ENCODE measurements around the gene RTF2.

Gene RTF2

GRCh38 chr20:56438284-56438683, 30.1 kb upstream of the RTF2 start:
- no peak for DNase-seq

DNA sequence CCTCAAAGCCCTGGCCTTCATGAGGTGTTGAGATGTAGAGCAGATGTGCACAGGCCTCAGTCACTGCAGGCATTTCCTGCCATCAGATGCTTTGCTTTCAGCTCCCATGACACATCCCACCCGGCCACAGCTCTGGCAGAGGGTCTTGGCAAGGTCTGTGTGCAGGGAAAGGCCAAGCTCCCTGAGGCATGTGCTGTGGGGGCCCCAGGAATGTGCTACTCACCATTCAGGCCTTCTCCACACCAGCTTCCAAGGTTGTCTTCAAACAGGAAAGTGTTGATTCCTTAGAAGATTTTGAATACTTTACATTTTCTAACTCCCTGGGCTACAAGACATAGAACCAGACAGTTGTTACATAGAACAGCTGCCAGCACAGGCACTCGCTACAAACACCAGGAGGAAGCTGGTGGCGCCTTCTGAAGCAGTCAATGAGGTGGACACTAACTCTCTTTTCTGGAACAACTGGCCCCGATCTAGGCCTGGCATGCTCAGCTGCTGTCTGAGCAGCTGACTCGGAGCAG, 28.6 kb upstream of the RTF2 start:
- DNase-seq = peak in 1 of 4 experiments; percentile 21

GRCh38 chr20:56440346-56441007, 27.9 kb upstream of the RTF2 start:
- DNase-seq = no peak

DNA sequence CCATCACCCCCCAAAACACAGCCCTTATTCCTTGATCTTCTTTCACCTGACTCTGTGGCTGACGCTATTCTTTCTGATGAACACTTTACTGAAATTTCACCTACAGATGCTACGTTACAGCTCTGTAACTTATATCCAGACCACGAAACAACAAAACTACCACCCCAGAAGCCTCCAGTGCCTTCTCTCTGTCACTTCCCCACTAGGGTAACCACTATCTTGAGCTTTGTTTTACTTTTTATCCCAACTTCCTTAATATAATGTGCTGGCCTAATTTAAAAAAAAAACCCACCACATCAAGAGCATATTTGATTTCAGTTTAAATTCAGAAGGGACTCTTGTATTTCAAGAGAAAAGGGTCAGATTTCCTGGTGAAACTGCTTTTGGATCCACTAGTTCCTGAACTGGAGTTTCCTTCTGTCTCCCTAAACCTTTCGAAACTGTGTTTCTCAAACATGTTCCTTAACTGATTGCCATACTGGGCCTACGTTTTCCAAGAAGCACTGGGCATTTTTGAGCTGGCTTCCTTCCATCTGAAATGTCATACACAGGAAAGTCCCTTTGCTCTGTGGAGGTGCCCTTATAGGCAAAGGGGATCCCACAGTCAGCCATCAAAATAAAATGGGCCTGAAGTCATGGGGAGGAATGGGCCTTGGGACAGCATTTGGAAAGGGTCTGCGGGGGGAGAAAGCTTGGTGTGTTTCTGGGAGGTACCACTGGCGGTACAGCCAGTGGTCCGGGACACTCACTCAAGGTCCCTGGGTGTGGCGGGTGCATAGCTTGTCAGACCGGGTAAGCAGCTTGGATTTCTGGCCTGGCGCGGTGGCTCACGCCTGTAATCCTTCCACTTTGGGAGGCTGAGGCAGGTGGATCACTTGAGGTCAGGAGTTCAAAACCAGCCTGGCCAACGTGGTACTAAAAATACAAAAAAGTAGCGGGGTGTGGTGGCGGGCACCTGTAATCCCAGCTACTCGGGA, 25.8 kb upstream of the RTF2 start:
- peak; percentile 58 to 77 (median 72) for DNase-seq

- DNase-seq = no peak
These were observed 24.5 kb upstream of the RTF2 start for GRCh38 chr20:56443654-56444540.

DNA sequence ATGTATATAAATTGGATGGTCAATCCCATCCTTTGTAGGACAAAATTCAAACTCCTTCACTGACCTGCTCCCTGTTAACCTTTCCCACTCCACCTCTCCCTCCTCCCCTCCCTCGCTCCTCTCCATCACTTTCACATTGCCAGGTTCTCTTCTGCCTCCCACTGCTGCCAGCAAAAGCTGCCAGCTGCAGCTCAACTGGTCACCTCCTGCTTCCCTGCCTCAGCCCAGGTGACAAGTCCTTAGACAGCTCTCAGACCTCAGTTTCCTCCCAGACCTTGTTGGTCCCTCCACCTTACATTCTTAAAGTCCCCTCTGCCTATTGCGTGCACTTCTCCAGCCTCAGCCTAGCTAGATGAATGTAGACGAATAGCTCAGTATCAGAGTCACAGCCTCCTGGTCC, 23.3 kb upstream of the RTF2 start:
- DNase-seq = no peak

DNA sequence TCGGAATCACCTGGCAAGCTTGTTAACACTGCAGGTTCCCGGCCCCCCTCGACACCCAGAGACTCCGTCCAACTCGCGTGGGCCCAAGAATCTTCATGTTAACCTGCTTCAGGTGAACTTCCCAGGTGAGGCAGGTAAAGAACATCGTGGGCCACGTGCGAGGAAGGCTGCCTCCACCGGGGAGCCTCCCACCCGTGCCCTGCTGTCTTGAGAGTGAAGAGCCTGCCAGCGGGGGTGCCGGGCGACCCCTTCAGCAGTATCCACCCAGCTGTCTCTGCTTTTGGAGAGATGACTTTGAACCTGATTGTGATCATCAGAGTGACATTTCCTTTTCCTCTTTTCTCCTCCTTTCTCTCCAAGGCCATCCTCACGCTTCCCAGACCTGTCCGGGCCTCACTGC, 22.9 kb upstream of the RTF2 start:
- DNase-seq = no peak

- DNase-seq = no peak
These were observed 21.2 kb upstream of the RTF2 start for GRCh38 chr20:56447227-56447626.

DNA sequence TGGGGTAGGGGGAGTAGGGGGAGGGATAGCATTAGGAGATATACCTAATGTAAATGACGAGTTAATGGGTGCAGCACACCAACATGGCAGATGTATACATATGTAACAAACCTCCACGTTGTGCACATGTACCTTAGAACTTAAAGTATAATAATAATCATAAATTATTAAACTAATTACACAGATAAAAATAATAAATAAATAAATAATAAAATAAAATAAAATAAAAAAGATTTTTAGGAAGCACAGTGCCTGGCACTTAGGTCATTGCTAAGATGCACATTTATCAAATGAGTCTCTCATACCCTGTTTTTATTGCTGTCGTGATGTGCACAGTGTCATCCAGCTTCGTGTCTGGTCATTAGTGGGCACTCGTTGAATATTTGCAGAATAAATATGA, 19.0 kb upstream of the RTF2 start:
- DNase-seq = no peak

DNA sequence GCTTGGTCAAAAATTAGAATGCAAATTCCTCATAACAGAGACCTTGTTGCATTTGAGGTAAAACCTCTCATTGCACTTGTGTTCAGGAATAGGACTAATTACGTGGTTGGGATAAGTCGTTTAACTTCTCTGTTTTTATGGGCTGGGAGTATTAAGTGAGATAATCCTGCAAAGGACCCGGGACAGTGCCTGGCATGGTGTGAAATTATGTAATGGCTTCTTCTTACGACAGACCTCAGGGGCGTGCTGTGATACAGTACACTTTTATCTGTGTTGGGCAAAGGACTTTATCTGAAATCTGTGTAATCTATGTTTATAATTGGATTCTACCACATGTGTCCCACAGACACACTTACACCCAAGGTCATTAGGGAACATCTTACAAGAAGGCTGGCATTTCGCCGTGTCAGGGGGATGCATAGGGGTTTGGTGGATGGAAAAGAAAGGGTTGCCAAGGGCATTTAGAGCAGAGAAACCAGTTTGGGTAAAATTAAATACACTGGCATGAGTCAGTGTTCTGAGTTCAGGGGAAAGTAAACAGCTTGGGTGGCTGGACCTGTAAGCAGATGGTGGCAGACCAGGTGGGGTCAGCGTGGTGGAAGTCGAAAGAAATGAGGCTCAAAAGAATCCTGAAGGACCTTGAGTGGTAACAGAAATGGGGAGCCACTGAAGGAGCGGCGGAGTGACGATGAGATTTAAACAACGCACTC, 17.2 kb upstream of the RTF2 start:
- DNase-seq = no peak

GRCh38 chr20:56453352-56453751, 15.1 kb upstream of the RTF2 start:
- DNase-seq = peak; percentile 39 to 70 (median 60)

- DNase-seq = no peak
These were observed 13.7 kb upstream of the RTF2 start for GRCh38 chr20:56454754-56455153.

- DNase-seq = no peak
These were observed 10.1 kb upstream of the RTF2 start for GRCh38 chr20:56458206-56458821.

- DNase-seq = no peak
These were observed 8.0 kb upstream of the RTF2 start for GRCh38 chr20:56460459-56460858.

DNA sequence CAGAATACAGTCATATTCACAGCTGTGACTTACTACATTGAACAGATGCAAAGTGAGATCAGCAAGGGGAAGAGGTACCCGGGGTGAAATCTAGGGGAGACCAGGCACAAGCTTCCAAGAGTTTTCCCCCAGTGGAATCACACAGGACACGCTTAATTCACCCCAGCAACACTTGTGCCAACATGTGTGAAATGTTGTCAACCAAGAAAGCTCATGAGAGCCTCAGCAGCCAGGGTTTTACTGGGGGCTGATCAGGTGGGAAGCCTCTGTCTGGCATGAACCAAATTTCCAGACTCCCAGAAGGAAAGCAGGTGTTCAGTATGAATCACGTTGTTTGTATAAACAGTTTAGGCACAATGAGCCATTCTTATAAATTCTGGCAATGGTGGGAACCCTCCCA, 6.9 kb upstream of the RTF2 start:
- DNase-seq = no peak

- DNase-seq = peak; percentile 44 to 79 (median 65)
These were observed 5.0 kb upstream of the RTF2 start for GRCh38 chr20:56463428-56463827.

DNA sequence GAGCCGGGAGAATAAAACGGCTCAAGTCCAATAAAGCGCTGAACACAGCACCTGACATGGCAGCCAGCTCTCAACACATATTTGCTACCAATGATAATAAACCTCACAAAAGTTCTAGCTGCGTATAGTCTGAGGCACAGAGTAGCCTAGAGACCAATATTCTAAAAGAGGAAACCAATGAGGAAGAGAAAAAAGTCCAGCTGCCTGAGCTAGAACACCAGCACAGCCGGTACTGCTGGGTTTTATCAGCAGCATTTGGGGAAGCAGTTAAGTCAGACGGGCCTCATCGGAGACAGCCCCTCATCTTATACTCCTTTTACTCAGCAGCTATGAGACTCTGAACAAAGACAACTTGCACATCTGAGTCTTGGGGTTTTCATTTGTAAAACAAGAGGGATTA, 2.4 kb upstream of the RTF2 start:
- DNase-seq = peak; percentile 69 to 87 (median 80)

GRCh38 chr20:56467968-56468315, 485 bp upstream of the RTF2 start:
- no peak for DNase-seq

DNA sequence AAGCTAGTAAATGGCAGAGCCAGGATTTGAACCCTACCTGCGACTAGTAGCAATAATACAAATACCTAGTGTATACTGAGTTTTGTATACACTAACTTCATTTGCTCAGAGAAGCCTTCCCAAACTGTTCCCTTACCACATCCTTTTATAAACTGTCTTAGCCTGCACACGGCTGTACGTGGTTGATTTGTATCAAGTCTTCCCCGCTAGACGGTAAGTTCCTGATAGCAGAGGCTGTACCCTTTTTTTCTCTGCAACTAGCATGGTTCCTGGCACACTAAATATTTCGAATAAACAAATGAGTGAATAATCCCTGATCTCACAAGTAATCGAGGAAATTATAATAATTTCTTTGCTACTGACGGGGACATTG, 636 bp downstream of the RTF2 start:
- peak in 2 of 4 experiments; percentile 8 to 14 for DNase-seq

- peak; percentile 51 to 74 (median 66) for DNase-seq
These were observed 15.5 kb downstream of the RTF2 start for GRCh38 chr20:56483970-56484369.

GRCh38 chr20:56487216-56487615, 18.8 kb downstream of the RTF2 start:
- peak; percentile 21 to 59 (median 47) for DNase-seq

DNA sequence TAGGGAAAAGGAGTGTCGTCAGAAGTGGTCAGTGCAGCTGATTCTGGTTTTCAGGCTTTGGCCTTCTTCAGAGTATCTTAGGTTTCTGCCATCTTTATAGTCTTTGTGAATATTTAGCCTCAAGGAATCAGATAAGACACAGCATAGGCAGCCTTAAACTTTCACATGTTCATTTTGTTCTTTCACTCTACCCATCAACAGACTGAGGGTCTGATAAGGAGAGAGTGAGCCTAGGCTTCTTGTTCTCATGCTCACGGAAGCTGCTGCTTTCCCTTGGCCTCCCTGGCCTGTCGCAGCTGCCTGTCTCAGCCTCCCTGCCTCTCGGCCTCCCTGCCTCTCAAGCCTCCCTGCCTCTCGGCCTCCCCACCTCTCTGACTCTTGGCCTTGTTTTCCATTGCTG, 20.1 kb downstream of the RTF2 start:
- no peak for DNase-seq
